ENCODE results near the gene CUL2. TPM values are rescaled to one million over a fixed set of nuclear protein-coding genes. Genes with fewer than 3 reads are reported as not detected.

Gene CUL2
- total RNA-seq, 2 experiments from 2014 or later = 30.1 to 32.4 TPM

GRCh38 chr10:35126530-35127288 is 36.6 kb upstream of the CUL2 start, which contains the start of gene CREM:
Gene CREM, plus strand, starts transcription at chr10:35126846. Its CDS starts 10,990 bp downstream, at chr10:35137836.
- H3K4me1 Mint-ChIP-seq (ENCODE audit: low read depth) = peaks cover 47% of the 10 kb centered on the region
- Histone ChIP-seq H3K27ac (ENCODE audit: low read depth in 1 of 2, low read length in 2 of 2) (peak within 1 kb of the TSS; percentile 96 to 99), H3K9me3 (ENCODE audit: control insufficient read depth in 1 of 2, insufficient read depth in 1 of 2, low read length in 2 of 2) (no peaks in the 10 kb centered on the region), H3K4me3 (ENCODE audit: low read length) (peak within 1 kb of the TSS; percentile 62), H3K36me3 (ENCODE audit: insufficient read depth, low read length) (no peaks in the 10 kb centered on the region), H3K27me3 (ENCODE audit: control insufficient read depth in 1 of 2, insufficient read depth in 2 of 2, low read length in 2 of 2) (no peaks in the 10 kb centered on the region), H3K4me1 (ENCODE audit: insufficient read depth, low read length) (peaks cover 25% of the 10 kb centered on the region)
- no peaks in the 10 kb centered on the region for H3K27me3 Mint-ChIP-seq
- DNase-seq (peak; percentile 97 to 100 (median 100)), ATAC-seq (ENCODE audit: poor library complexity) (peak; percentile 80)
- peaks cover 21% of the 10 kb centered on the region for H3K36me3 Mint-ChIP-seq (ENCODE audit: low read depth)
- intact Hi-C loops (cut with DNase I, micrococcal nuclease) = loop anchor here (1.0 to 10.0 kb wide), 5 partner anchors 34 to 318 kb away; partner anchors contain the start of genes CCNY (in 1 of the 2) and CUL2 (in 1 of the 2)
- POLR2A ChIA-PET = interaction anchor here (0.5 to 4.4 kb wide), 26 partner anchors 10 to 321 kb away, joined by 3 to 217 read pairs (median 4); partner anchors contain the start of gene CUL2
- H3K9me3 Mint-ChIP-seq = no peaks in the 10 kb centered on the region
- TF ChIP-seq, protein P1, sequence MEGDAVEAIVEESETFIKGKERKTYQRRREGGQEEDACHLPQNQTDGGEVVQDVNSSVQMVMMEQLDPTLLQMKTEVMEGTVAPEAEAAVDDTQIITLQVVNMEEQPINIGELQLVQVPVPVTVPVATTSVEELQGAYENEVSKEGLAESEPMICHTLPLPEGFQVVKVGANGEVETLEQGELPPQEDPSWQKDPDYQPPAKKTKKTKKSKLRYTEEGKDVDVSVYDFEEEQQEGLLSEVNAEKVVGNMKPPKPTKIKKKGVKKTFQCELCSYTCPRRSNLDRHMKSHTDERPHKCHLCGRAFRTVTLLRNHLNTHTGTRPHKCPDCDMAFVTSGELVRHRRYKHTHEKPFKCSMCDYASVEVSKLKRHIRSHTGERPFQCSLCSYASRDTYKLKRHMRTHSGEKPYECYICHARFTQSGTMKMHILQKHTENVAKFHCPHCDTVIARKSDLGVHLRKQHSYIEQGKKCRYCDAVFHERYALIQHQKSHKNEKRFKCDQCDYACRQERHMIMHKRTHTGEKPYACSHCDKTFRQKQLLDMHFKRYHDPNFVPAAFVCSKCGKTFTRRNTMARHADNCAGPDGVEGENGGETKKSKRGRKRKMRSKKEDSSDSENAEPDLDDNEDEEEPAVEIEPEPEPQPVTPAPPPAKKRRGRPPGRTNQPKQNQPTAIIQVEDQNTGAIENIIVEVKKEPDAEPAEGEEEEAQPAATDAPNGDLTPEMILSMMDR (IDR thresholded peaks at IDR 0.05) = peak; percentile 86
- peak within 1 kb of the TSS; percentile 93 for H3K27ac Mint-ChIP-seq
- CTCF ChIA-PET = interaction anchor here (0.7 to 5.5 kb wide), 15 partner anchors 8 to 114 kb away, joined by 3 to 102 read pairs (median 4); partner anchors contain the start of gene CUL2
- peak within 1 kb of the TSS; percentile 98 for H3K4me3 Mint-ChIP-seq

GRCh38 chr10:35126062-35126529 is 36.0 kb upstream of the CUL2 start:
- ChIA-PET POLR2A (interaction anchor here (0.7 to 4.4 kb wide), 19 partner anchors 24 to 322 kb away, joined by 3 to 217 read pairs (median 4); partner anchors contain the start of gene CUL2), CTCF (interaction anchor here (0.7 to 5.5 kb wide), 11 partner anchors 9 to 114 kb away, joined by 3 to 102 read pairs (median 4); partner anchors contain the start of gene CUL2)
- intact Hi-C loops (cut with DNase I, micrococcal nuclease) = loop anchor here (2.0 to 10.0 kb wide), 4 partner anchors 34 to 319 kb away; partner anchors contain the start of genes CCNY (in 1 of the 2) and CUL2 (in 1 of the 2)
- H3K4me3 Mint-ChIP-seq = peak overlapping the region; percentile 98
- peaks cover 41% of the 10 kb centered on the region for H3K4me1 Mint-ChIP-seq (ENCODE audit: low read depth)
- peak overlapping the region; percentile 93 for H3K27ac Mint-ChIP-seq
- DNase-seq = no peak
- H3K36me3 ChIP-seq (ENCODE audit: insufficient read depth, low read length) = no peaks in the 10 kb centered on the region
- H3K27me3 Mint-ChIP-seq = no peaks in the 10 kb centered on the region
- H3K36me3 Mint-ChIP-seq (ENCODE audit: low read depth) = peaks cover 21% of the 10 kb centered on the region
- H3K27ac ChIP-seq (ENCODE audit: low read depth in 1 of 2, low read length in 2 of 2) = peak overlapping the region; percentile 96 to 99
- H3K9me3 Mint-ChIP-seq = no peaks in the 10 kb centered on the region
- peak; percentile 1 for ATAC-seq (ENCODE audit: poor library complexity)
- H3K4me3 ChIP-seq (ENCODE audit: low read length) = peak overlapping the region; percentile 62
- no peaks in the 10 kb centered on the region for H3K9me3 ChIP-seq (ENCODE audit: control insufficient read depth in 1 of 2, insufficient read depth in 1 of 2, low read length in 2 of 2)
- H3K4me1 ChIP-seq (ENCODE audit: insufficient read depth, low read length) = peaks cover 23% of the 10 kb centered on the region
- TF ChIP-seq, protein P1 (IDR thresholded peaks at IDR 0.05) = no peak
- no peaks in the 10 kb centered on the region for H3K27me3 ChIP-seq (ENCODE audit: control insufficient read depth in 1 of 2, insufficient read depth in 2 of 2, low read length in 2 of 2)

DNA sequence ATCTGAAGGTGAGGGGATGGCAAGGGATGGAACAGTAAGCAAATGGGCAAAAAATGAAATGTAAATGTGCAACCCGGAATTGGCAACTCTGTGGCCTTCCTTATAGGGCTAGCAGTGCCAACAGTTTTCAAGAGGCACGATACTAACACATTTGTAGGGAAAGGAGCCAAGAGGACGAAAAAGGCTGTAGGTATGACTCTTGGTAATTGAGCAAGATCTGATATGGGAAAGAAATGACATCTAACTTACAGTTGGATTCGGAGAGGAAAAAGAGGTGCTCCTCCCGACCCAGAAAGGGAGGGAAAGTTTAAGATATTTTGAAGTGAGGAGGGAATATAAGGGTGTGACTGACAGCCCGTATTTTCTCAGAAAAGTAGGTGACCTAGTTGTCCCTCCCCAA is 34.4 kb upstream of the CUL2 start:
- Histone ChIP-seq H3K9me3 (ENCODE audit: control insufficient read depth in 1 of 2, insufficient read depth in 1 of 2, low read length in 2 of 2) (no peaks in the 10 kb centered on the region), H3K27me3 (ENCODE audit: control insufficient read depth in 1 of 2, insufficient read depth in 2 of 2, low read length in 2 of 2) (no peaks in the 10 kb centered on the region), H3K36me3 (ENCODE audit: insufficient read depth, low read length) (no peaks in the 10 kb centered on the region), H3K4me3 (ENCODE audit: low read length) (no peak overlapping the region), H3K4me1 (ENCODE audit: insufficient read depth, low read length) (peaks cover 21% of the 10 kb centered on the region), H3K27ac (ENCODE audit: low read depth in 1 of 2, low read length in 2 of 2) (no peak overlapping the region)
- ChIA-PET POLR2A (interaction anchor here (4.4 kb wide), 1 partner anchor 71 kb away, joined by 217 read pairs; no protein-coding TSS in a partner anchor), CTCF (interaction anchor here (5.5 kb wide), 1 partner anchor 71 kb away, joined by 102 read pairs; no protein-coding TSS in a partner anchor)
- Mint-ChIP-seq H3K4me1 (ENCODE audit: low read depth) (peaks cover 29% of the 10 kb centered on the region), H3K9me3 (no peaks in the 10 kb centered on the region), H3K4me3 (peak overlapping the region; percentile 20), H3K27ac (peak overlapping the region; percentile 93), H3K27me3 (no peaks in the 10 kb centered on the region), H3K36me3 (ENCODE audit: low read depth) (peaks cover 21% of the 10 kb centered on the region)
- ATAC-seq (ENCODE audit: poor library complexity) = no peak
- TF ChIP-seq, protein P1 (IDR thresholded peaks at IDR 0.05) = no peak
- intact Hi-C loops (cut with DNase I, micrococcal nuclease) = loop anchor here in 1 of 2 experiments (1.0 to 10.0 kb wide), 4 partner anchors 34 to 513 kb away; partner anchors contain the start of gene CUL2
- no peak for DNase-seq
